HG02840 (cell line): ENCODE results near the gene PGM2.
"Not testable (repeated sequence)": the region's sequence is repeated elsewhere in the genome, so short reads cannot be mapped to it uniquely, and the experiment has no call there.

Experiments
- ATAC-seq: cut with Tn5 transposase; IDR thresholded peaks from one replicate; pipeline ENCODE4 v1.9.1; 2021; ENCODE audit warnings: mild to moderate bottlenecking, moderate library complexity, moderate number of reproducible peaks; ENCODE audit not compliant: unreplicated experiment, low FRiP score

Gene PGM2

GRCh38 chr4:37826295-37827029 is at the start of gene PGM2:
Gene PGM2 (plus strand): TSS chr4:37826686. CDS start chr4:37826733, 47 bp downstream.
- ATAC-seq = peak; percentile 97

- no peak for ATAC-seq
Measured at GRCh38 chr4:37779896-37780295, 46.6 kb upstream of the PGM2 start.

DNA sequence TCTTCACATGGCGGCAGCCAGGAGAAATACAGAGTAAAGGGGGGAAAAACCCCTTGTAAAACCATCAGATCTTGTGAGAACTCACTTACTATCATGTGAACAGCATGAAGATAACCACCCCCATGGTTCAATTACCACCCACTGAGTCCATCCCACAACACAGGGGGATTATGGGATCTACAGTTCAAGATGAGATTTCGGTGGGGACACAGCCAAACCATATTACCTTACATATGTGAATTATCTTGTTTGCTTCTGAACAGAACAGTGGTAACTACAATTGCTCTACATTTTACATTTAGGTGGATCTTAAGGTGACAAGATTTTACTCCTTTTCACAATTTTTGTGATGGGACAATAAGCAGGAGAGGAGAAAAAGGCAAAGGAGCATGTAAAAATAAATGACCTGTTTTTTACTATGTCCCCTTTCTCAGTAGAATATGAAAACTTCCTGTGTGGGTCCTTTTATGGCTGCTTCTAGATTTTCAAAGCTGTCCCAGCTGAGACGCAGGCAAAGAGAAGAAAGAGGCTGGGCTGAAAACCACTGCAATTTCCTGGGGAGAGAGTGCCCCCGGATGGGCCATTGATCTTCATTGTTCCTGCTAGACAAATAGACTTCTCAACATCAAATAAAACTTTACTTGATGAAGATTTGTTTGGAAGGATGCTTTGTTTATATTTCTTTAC is 45.9 kb upstream of the PGM2 start:
- no peak for ATAC-seq

DNA sequence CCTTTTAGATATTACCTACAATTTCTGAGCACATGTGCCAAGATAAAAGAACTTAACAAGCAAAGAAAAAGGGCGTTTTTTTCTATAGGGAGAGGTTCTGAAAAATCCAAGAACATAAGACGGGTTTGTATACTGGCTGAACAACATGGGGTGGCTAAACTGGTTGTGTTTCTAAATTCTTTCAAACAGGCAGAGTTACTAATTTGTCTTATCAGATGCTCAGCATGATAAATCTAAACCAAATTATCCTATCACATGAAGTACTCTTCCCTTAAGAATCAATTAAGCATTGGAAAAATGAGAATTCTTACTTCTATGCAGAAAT is 45.4 kb upstream of the PGM2 start:
- no peak for ATAC-seq

DNA sequence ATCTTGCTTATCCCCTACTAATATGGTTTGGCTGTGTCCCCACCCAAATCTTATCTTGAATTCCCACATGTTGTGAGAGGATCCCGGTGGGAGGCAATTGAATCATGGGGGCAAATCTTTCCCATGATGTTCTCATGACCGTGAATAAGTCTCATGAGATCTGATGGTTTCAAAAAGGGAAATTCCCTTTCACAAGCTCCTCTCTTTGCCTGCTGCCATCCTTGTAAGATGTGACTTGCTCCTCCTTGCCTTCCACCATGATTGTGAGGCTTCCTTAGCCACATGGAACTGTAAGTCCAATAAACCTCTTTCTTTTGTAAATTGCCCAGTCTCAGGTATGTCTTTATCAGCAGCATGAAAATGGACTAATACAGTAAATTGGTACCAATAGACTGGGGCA is 40.2 kb upstream of the PGM2 start:
- ATAC-seq = not testable (repeated sequence)

DNA sequence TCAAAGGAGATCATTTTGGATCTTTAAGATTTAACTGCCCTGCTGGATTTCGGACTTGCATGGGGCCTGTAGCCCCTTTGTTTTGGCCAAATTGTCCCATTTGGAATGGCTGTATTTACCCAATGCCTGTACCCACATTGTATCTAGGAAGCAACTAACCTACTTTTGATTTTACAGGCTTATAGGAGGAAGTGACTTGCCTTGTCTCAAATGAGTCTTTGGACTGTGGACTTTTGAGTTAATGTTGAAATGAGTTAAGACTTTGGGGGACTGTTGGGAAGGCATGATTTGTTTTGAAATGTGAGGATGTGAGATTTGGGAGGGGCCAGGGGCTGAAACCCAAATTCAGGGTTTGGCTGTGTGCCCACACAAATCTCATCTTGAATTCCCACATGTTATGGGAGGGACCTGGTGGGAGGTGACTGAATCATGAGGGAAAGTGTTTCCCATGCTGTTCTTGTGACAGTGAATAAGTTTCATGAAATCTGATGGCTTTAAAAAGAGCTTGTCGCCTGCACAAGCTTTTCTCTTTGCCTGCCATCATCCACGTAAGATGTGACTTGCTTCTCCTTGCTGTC is 38.5 kb upstream of the PGM2 start:
- not testable (repeated sequence) for ATAC-seq

GRCh38 chr4:37788819-37789218 is 37.7 kb upstream of the PGM2 start:
- ATAC-seq = no peak

DNA sequence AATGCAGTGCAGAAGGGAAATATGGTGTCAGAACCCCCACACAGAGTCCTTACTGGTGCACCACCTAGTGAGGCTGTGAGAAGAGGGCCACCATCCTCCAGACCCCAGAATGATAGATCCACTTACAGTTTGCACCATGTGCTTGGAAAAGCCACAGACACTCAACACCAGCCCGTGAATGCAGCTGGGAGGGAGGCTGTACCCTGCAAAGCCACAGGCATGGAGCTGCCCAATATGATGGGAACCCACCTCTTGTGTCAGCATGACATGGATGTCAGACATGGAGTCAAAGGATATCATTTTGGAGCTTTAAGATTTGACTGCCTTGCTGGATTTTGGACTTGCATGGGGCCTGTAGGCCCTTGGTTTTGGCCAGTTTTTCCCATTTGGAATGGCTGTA is 34.2 kb upstream of the PGM2 start:
- ATAC-seq = no peak

DNA sequence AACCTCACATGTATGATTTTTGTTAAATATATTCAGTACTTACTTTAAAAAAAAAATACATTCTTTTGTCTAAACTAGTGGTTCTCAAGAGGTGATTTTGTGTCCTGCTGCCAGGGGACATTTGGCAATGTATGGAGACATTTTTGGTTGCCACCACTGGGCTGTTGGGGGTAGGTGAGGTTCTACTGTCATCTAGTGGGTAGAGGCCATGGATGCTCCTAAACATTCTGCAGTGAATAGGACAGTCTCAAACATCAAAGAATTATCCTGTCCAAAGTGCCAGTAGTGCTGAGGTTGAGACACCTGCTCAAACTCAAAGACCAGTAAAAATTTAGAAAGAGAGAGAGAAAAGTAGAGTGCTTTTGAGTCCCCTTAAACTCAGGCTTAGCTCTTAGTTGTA is 32.9 kb upstream of the PGM2 start:
- ATAC-seq = no peak

DNA sequence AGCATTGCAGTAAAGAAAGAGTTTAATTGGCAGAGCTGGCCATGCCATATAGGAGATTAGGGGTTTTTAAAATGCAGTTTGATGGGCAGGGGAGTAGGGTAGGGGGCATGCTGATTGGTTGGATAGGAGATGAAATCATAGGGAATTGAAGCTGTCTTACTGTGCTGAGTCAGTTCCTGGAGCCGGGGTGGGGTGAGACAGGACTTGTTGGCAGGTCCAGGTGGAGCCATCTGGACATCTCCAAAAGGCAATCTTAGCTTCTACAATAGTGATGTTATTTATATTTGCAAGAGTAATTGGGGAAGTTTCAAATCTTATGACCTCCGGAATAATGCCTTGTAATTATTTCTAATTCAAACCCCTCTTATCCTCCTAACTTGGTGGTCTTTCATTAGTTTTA is 32.4 kb upstream of the PGM2 start:
- no peak for ATAC-seq

DNA sequence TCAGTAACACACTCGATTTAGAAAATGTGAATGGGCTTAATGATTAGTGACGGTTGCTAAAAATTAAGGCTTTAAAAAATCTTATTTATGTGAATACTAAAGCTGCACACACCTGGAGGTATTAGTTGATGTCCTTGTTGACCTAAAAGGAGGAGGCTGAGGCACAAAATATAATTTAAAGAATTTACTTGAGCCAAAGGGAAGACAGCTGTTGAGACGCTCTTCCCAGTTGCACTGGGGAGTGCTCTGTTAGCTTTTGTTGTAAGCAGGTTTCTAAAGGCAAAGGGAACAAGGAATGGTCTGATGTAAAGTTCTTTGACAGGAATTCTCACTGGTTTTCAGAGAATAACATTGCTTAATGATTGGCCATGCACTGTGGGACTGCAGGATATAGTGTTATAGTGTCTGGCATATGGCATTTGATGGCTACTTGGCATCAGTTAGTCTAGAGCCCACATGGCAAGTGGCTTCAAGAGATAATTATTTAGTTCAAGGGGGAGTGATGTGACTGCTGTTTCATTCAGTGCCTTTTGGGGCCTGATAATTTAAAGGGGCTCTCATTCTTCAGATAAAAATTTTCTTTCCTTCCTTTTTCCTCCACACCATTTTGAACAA is 30.8 kb upstream of the PGM2 start:
- ATAC-seq = no peak

DNA sequence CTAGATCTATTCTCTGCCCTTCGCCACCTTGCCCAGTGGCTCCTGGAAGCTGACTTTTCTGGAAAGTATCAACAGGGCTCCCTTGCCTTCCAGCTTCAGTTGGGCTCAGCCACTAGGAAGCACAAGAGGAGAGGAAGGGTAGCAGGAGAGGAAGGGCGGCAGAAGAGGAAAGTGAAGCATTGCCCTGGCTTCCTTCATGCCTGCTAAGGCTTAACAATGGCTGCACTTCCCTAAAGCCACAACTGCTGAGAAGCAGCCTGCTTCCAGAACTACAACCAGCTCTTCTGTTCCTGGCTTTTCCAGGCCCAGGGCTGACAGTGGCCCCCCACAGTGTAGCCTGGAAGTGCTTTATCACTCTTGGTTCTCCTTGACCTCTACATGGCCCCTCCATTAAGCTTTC is 29.1 kb upstream of the PGM2 start:
- ATAC-seq = no peak

DNA sequence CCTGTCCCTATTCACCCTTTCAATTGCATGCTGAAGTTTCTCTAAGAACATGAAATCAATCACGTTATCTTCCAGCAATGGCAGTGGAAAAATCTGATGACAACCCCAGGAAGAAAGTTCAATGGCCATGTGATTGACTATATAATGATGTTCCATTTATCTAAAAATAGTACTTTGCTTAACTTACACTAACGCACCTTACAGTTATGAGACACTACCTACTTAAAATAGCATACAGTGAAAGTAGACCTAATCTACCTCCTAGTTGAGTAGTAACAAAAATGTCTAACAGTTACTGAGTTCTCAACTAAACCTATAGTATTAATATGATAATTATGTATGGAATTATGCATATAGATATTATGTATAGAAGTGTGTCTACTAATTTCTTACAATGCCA is 28.6 kb upstream of the PGM2 start:
- ATAC-seq = no peak

- ATAC-seq = no peak
Measured at GRCh38 chr4:37798616-37799015, 27.9 kb upstream of the PGM2 start.

- ATAC-seq = no peak
Measured at GRCh38 chr4:37799941-37800554, 26.4 kb upstream of the PGM2 start.

DNA sequence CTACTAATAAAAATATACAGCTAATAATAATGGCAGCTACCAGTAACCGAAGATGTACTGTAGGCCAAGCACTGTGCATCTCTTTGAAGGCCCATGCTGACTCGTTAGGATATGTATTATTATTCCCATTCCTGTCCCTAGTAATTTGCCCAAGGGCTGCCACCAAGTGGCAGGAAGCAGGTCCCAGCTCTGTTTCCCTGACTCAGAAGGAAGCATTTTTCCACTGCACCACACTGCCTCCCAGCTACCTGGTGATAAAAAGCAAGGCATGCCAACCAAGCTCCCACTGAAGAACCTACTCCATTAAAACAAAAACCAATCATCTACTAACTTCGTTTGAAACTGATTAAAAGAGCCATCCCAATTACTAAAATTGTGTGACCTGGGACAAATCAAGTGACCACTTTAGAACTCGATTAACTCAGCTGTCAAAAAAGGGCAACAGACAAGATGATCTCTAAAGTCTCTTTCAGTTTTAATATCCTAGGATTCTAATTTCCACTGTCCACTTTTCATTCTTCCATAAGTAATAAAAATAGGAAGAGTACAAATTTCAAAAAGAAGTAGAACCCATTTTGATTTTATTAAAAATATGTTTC is 24.3 kb upstream of the PGM2 start:
- ATAC-seq = no peak

GRCh38 chr4:37803348-37803973 is 23.0 kb upstream of the PGM2 start:
- no peak for ATAC-seq

GRCh38 chr4:37805091-37805490 is 21.4 kb upstream of the PGM2 start:
- no peak for ATAC-seq

DNA sequence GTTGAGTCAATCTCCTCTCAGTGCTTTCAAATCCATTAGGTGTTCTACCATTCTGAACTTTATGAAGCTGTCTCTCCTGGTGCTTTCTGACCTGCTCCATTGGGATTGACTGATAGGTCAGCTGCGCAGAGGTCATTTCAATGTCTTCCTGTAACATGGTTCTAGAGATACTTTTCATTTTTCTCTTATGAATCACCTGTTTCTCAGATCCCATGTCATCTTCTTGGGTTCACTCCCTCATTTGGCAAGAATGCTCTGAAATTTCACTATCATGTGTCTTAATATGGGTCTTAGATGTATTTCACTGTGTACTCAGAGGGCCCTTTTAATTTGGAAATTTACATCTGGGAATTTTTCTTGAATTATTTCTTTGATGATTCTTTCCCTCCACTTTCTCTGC is 13.8 kb upstream of the PGM2 start:
- no peak for ATAC-seq

DNA sequence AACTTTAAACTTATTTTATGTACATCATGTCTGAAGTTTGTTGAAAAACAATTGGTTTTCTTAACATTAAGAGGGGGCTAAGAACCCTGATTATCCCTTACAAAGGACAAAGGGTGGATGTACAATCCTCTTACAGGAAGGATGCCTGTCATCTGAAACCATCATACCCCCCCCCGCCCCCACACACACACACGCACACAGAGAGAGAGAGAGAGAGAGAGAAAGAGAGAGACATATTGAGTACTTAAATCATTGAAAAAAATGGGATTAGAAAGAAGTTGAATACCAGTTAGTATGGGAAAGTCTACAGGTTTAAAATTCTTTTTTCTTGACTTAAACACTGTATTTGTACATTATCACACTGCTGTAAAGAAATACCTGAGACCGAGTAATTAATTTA is 10.9 kb upstream of the PGM2 start:
- ATAC-seq = no peak
